HG02798 (cell line): Measurements from ENCODE around the gene MSI2.
A peak's percentile ranks its signal among the peaks of the same experiment; 100 is the strongest.

Experiments
- ATAC-seq: cut with Tn5 transposase; IDR thresholded peaks from one replicate; pipeline ENCODE4 v1.9.1; 2021; ENCODE audit warnings: mild to moderate bottlenecking; ENCODE audit not compliant: unreplicated experiment, poor library complexity

Gene MSI2

DNA sequence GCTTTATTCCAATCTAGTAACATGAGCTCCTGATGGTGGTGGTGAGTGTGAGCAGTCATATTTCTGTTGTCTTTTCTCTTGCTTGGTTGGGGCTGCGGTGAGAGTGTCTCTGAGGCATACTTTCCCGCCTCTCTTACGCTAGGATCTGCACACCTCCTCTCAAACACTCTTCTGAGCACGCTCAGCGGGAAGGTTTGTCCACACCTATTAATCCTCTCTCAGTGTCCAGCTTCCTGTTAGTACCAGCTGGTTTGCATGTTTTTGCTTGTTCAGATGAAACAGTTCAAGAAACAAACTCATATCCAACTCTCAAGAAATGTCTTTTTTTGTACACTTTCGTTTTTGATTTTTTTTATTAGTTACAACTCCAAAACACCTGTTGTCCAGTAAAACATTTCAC lies 399.2 kb downstream of the MSI2 start:
- ATAC-seq = no peak

DNA sequence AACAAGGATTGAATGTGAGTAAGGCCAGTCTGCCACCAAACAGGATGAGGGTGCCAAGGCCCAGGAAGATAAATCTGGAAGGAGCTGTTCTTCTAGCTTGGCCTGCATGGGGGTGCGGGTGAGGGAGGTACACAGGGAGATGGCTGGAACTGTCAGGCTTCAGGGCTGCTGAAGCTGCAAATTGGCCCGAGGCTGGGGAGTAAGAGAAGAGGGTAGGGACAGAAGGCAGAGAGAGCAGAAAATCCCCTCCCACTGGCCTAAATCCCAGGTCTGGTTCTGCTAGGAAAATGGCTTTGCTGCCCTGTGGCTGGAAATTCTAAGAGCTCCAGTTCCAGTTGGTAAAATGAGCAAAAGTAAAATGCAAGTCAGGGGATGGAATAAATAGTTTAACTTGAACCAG lies 400.9 kb downstream of the MSI2 start:
- no peak for ATAC-seq

DNA sequence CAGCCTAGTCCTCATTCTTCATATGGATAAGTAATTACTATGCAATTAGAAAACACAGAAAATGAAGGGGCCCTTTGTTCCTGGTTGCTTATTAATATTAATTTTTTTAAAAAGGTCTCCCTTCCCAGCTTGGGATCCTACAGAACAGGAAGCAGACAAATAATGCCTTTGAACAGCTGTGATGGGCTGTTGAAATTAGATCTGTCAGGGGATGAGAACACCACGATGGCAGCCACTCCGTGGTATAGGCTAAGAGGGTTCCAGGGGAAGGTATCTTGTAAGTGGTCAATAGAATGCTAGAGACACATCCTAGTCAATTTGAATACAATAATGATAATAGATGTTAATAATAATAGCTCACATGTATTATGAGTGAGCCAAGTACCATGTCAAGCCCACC lies 405.7 kb downstream of the MSI2 start:
- no peak for ATAC-seq

- peak; percentile 73 for ATAC-seq
Measured at GRCh38 chr17:57662644-57663308, 406.5 kb downstream of the MSI2 start.

DNA sequence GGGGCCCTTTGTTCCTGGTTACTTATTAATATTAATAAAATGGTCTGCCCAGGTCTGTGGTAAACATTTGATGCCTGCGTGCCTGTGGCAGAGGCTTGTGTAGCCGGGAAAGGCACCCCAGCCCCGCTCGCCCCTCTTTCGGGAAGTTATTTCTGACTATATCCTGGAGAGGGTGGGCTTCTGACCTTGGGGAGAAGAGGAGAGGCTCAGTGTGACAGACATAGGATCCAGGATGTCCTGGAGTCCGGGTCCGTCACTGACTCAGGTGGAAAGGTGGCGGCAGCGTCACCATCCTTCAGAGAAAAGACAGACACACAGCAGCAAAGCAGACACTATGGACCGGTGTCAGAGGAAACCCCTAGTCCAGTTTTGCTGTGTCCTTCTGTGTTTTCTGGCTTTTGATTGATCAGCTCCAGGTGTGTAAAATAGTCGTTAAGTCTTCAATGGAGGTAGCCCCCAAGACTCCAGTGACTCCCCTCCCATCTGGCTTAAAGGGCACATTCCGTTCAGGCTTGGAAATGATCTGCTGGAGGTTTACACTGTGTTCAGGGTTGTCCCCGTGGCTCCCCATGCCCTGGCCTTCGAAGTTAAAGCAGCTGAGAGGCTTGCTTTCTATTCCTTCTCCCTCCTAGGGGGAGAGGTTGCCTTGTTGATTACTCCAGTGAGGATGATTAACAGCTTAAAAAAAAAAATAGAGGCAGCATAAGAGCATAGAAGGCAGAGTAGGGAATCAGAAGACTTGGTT lies 407.2 kb downstream of the MSI2 start:
- ATAC-seq = peak; percentile 4

DNA sequence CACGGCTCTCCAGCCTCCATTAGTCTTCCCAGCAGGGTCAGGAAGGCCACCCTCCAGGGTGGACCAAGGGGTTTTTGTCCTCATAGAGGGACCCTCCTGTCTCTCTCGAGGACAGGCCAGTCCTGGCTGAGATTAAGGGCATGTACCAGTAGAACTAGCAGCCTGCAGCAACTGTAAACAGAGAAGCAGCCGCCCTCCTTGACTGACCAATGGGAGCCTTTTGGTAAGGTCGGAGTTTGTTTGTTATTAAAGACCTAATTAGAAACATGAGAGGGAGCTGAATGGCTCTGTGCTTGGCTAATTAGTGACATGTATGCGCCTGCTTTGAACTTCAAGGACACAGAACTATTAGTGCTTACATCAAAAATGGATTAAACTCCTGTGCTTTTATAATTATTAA lies 408.8 kb downstream of the MSI2 start:
- ATAC-seq = no peak

DNA sequence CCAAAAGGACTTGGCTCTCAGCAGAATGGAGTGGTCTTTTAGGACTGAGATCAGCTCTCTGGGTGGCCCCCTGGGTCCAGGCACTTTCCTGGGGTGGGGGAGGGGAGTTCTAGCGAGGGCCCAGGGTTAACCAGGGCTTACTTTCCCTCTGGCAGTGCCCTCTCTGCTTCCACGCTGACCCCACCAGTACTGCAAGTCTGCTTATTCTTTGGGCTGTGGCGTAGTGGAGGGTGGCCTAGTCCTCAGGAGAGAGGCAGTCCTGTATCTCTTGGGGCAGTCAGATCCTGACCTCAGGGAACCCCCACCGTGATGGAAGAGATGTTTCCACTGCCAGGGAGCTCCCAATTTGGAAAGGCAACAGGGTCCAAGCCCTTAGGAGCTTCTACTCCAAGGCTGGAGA lies 409.4 kb downstream of the MSI2 start:
- no peak for ATAC-seq

DNA sequence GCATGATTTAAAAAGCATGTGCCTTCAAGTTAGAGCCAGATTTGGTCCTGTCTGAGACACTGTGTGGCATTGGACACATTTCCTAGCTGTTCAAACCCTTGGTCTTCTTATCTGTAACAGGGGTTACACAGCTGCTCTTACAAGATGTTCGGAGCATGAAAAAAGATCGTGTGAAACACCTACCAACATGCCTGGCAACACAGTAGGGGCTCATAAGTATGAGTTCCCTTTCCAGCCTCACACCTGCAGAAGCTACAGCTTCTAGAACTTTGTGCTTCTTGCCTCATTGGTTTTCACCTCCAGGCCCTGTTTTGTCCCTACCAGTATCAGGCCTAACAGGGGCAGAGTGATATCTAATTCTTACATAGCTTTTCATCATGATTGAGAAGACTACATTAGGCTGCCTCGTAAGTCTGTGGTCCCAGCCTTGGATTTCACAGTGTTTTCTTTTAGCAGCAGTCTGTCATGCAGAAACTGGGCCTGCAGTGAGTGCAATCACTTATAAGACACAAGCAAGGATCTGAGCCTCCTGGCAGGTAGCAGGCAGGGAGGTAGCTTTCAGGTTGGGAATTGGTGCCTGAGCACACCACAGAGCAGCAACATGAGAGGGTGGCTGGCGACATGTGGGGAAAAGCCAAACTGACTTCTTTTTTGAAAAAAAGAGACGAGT lies 410.0 kb downstream of the MSI2 start:
- ATAC-seq = no peak

- no peak for ATAC-seq
Measured at GRCh38 chr17:57666946-57667345, 410.6 kb downstream of the MSI2 start.

DNA sequence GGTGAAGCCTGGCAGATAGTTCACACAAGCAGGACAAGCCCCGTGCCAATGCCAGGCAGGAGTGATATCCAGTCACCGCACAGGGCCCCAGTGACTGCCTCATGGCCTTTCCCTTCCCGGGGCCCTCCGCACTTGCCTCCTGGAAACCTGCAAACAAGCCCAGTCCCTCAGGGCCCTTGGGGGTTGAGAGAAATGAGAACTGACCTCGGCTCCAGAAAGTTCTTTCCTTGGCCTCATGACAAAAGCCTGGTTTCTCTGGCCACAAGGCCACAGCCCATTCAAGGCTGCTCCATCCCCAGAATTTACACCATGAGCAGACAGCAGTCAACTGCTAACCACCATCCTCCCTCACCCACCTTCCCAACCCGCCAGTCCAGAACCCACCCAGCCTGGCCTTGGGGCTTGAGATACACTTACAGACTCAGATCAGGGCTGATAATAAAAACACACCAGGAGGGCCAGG lies 411.2 kb downstream of the MSI2 start:
- no peak for ATAC-seq

- no peak for ATAC-seq
Measured at GRCh38 chr17:57668332-57668731, 412.0 kb downstream of the MSI2 start.

DNA sequence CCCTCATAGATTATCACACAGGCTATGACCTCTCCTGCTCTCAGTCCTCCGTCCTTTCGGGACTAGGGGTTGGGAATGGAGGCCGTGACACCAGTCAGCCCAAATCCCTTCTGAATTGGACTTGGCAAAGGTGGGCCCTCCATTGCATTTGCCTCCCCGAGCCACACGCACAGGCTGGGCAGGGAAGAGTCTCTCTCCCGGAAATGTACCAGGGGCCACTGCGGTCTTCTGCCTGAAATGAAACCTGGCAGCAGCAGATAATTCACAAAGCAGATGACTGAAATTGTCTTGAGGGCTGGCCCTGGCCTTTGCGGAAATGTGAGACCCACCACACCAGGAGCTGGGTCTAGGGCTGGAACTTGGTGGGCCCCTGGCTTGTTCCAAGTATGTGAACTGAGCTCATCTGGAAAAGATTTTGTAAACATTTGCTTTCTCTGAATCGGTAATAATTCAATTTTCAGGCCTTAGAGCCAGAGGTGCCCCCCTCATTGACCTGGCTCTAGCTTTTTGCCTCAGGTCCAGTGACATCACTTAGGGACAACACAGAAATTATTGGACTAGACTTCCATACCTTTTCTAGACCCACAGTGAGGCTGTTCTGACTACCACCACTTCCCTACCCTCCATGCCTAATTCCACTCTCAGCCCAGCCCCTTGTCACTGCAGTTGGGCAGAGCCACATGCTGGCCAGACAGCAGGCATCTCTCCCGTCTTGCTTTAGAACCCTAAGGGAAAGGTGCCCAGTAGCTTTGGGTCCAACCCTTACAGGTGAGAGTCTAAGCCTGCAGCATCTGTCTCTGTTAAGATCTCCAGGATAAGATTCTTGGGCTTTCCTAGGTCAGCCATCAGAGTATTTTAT lies 413.6 kb downstream of the MSI2 start:
- no peak for ATAC-seq

DNA sequence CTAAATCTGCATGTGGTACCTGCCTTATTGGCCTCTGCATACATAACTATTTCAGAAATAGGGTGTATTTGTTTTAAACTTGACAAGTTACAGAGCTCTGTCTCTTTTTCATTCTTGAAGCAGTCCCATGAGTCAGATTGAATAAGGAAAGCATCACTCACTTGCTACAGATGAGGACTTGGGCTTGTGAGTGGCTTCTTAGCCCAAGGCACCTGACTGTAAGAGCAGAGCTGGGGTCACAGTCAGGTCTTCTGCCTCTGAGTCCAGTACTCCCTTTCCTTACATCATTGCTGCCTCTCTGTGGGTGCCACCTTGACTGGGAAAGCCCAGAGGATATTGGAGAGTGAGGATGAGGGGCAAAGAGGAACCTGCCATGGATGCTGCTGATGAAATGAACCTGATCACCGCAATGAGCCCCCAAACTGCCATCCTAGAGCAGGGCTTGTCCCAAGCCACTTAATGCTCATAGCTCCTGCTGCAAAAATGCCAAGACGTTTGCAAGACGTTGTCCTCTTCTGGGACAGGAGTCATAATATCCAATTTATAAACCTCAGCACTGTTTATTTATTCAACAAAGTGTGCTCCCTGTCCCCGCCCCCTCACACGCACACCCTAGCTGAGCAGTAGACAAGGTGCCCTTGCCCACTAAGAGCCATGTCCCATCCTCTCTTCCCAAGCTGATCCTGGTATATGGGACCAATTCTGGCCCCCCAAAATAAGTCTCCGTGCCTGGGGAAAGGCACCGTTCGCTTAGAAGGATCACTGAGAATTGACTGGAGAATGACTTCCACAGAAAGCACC lies 414.6 kb downstream of the MSI2 start:
- no peak for ATAC-seq

- peak; percentile 74 for ATAC-seq
Measured at GRCh38 chr17:57671667-57672632, 415.6 kb downstream of the MSI2 start.

DNA sequence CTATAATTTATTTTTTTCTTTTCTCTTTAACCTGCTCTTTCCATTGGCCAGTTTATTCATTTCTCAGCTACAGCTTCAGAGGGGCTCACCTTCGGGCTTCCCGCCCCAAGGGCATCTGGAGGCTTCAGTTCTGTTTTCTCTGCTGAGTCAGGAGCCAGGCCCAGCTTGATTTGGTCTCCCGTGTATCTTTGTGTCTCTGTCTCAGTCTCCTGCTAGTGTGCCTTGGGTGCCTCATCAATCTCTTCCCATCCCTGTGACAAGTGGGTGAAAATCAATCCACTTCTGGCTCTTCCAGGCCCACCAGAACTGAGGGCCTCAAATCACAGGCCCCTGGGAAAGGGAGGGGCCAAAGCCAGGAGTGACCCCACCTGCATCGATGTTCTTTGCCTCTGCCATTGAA lies 416.6 kb downstream of the MSI2 start:
- ATAC-seq = no peak

DNA sequence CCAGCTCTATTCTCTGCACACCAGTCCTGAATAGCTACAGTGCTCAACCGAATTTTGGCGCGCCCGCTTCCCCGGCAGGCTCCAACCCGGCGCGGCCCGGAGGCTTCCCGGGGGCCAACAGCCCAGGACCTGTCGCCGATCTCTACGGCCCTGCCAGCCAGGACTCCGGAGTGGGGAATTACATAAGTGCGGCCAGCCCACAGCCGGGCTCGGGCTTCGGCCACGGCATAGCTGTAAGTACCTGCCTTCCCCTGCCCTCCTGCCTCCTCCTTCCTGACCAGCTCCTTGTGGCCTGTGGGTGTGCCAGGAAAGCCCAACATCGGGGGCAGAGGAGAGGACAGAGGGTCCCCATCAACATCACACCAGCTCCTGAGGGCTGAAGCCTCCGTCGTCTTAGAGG lies 418.6 kb downstream of the MSI2 start:
- ATAC-seq = no peak

GRCh38 chr17:57675427-57676387 lies 419.4 kb downstream of the MSI2 start:
- ATAC-seq = no peak

- no peak for ATAC-seq
Measured at GRCh38 chr17:57676543-57676942, 420.2 kb downstream of the MSI2 start.
